Naive thymus-derived CD8-positive, alpha-beta T cell (primary cell): ENCODE measurements around the gene ZNF107. TPM values are rescaled to one million over a fixed set of nuclear protein-coding genes. Genes with fewer than 3 reads are reported as not detected.
A peak's percentile ranks its signal among the peaks of the same experiment; 100 is the strongest.
"Not testable (repeated sequence)": the region's sequence is repeated elsewhere in the genome, so short reads cannot be mapped to it uniquely, and the experiment has no call there.

Experiments
- ATAC-seq, 2 donors: fragments of 150-1000 bp; cut with Tn5 transposase in 1 of 2; sonication (Bioruptor Pico), chemical (Tn5 transposase) in 1 of 2; 1 replicate in 1 of 2; 2 replicates in 1 of 2; pipeline ENCODE4 v1.10.0; 2021; ENCODE audit warnings: mild to moderate bottlenecking in 2 of 2, moderate library complexity in 2 of 2
- POLR2A ChIA-PET: fragments of 350-600 bp; sonication (Branson Sonifier 250); formaldehyde crosslinking; loops from one replicate; lab custom pipeline; 2021; ENCODE audit warnings: antibody characterized with exemption; lab: Charles Lee
- DNase-seq, 10 donors: peaks; one replicate each; pipeline versions ENCODE4 v3.0.0 to v3.0.0-alpha.2; 2020 to 2022
- H3K27ac Mint-ChIP-seq, 10 donors: one replicate each; pipeline ENCODE4 v1.8.0; 2020 to 2022; ENCODE audit warnings: mild to moderate bottlenecking in 10 of 10, mixed read lengths in 10 of 10, moderate library complexity in 4 of 10, inconsistent platforms in 1 of 10
- H3K27me3 Mint-ChIP-seq, 5 donors: one replicate each; pipeline ENCODE4 v1.8.0; 2021 to 2022; ENCODE audit warnings: mixed read lengths in 5 of 5
- H3K36me3 Mint-ChIP-seq, 3 donors: one replicate each; pipeline ENCODE4 v1.8.0; 2020 to 2022; ENCODE audit warnings: mixed read lengths in 3 of 3, mild to moderate bottlenecking in 2 of 3, inconsistent platforms in 1 of 3
- H3K4me1 Mint-ChIP-seq, 4 donors: one replicate each; pipeline ENCODE4 v1.8.0; 2021 to 2022; ENCODE audit warnings: mixed read lengths in 4 of 4
- H3K4me3 Mint-ChIP-seq, 10 donors: one replicate each; pipeline ENCODE4 v1.8.0; 2020 to 2022; ENCODE audit warnings: mild to moderate bottlenecking in 10 of 10, mixed read lengths in 10 of 10, moderate library complexity in 6 of 10, inconsistent platforms in 1 of 10
- H3K9me3 Mint-ChIP-seq, 9 donors: one replicate each; pipeline ENCODE4 v1.8.0; 2020 to 2022; ENCODE audit warnings: mixed read lengths in 9 of 9, mild to moderate bottlenecking in 3 of 9, inconsistent platforms in 1 of 9, moderate library complexity in 1 of 9
- polyA plus RNA-seq, 3 donors: library from polyadenylated mRNA; unstranded; fragments of 300-500 nt; fragmentation: Illumina TruSeq; gene quantifications; one replicate each; pipeline ENCODE4 v1.2.3, GENCODE V29; 2021
- total RNA-seq, 8 experiments: library from RNA in 2 of 8; stranded (reverse) in 2 of 8; gene quantifications; one replicate each; pipeline ENCODE4 v1.2.3 and lab custom pipeline; 2021 to 2026

ZNF107 gene
- total and polyA plus RNA-seq, 5 experiments from 2014 or later = 9.7 to 33.6 (median 12.8) TPM

- H3K27me3 Mint-ChIP-seq = no peaks in the 10 kb centered on the region
- no peak overlapping the region for H3K4me3 Mint-ChIP-seq
- DNase-seq (no peak), ATAC-seq (no peak)
- peaks cover 39 to 77% (median 65%) of the 10 kb centered on the region in 3 donors for H3K36me3 Mint-ChIP-seq
- peak overlapping the region in 6 of 10 donors; percentile 0 to 68 (median 34) for H3K27ac Mint-ChIP-seq
- H3K9me3 Mint-ChIP-seq = peaks cover 0 to 54% (median 6%) of the 10 kb centered on the region in 9 donors
- POLR2A ChIA-PET = no interaction called here
- peaks cover 10 to 47% (median 23%) of the 10 kb centered on the region in 4 donors for H3K4me1 Mint-ChIP-seq
Observed at GRCh38 chr7:64691831-64692230, 25.9 kb downstream of the ZNF107 start.

- H3K4me3 Mint-ChIP-seq, H3K27me3 Mint-ChIP-seq, ATAC-seq, H3K4me1 Mint-ChIP-seq, POLR2A ChIA-PET, DNase-seq, H3K27ac Mint-ChIP-seq: not testable (repeated sequence)
- peaks cover 20 to 70% (median 68%) of the 10 kb centered on the region in 3 donors for H3K36me3 Mint-ChIP-seq
- H3K9me3 Mint-ChIP-seq = peaks cover 0 to 70% (median 11%) of the 10 kb centered on the region in 9 donors
Observed at GRCh38 chr7:64697863-64698262, 31.9 kb downstream of the ZNF107 start.

GRCh38 chr7:64706625-64707292 lies 40.8 kb downstream of the ZNF107 start:
- peaks cover 22 to 59% (median 41%) of the 10 kb centered on the region in 3 donors for H3K36me3 Mint-ChIP-seq
- H3K4me3 Mint-ChIP-seq = no peak overlapping the region

GRCh38 chr7:64717896-64718295 lies 52.0 kb downstream of the ZNF107 start:
- ATAC-seq, H3K27ac Mint-ChIP-seq, H3K4me3 Mint-ChIP-seq: not testable (repeated sequence)

More at GRCh38 chr7:64706625-64707292, 40.8 kb downstream of the ZNF107 start:
- Mint-ChIP-seq H3K9me3 (peaks cover 0 to 90% (median 31%) of the 10 kb centered on the region in 9 donors), H3K4me1 (no peaks in the 10 kb centered on the region), H3K27me3 (no peaks in the 10 kb centered on the region), H3K27ac (no peak overlapping the region)
- ATAC-seq (no peak), DNase-seq (no peak)
- POLR2A ChIA-PET = interaction anchor here (0.6 kb wide), 1 partner anchor 388 kb away, joined by 5 read pairs; no protein-coding TSS in a partner anchor

GRCh38 chr7:64729089-64729848 lies 63.3 kb downstream of the ZNF107 start:
- H3K9me3 Mint-ChIP-seq = peaks cover 0 to 82% (median 45%) of the 10 kb centered on the region in 9 donors
- ATAC-seq (no peak), DNase-seq (no peak)
- POLR2A ChIA-PET = no interaction called here
- no peak overlapping the region for H3K27ac Mint-ChIP-seq
- no peaks in the 10 kb centered on the region for H3K4me1 Mint-ChIP-seq
- peaks cover 0 to 49% (median 25%) of the 10 kb centered on the region in 3 donors for H3K36me3 Mint-ChIP-seq
- no peak overlapping the region for H3K4me3 Mint-ChIP-seq
- H3K27me3 Mint-ChIP-seq = peaks cover 0 to 4% (median 0%) of the 10 kb centered on the region in 5 donors

More at GRCh38 chr7:64717896-64718295, 52.0 kb downstream of the ZNF107 start:
- H3K27me3 Mint-ChIP-seq, DNase-seq, H3K4me1 Mint-ChIP-seq, POLR2A ChIA-PET: not testable (repeated sequence)
- peaks cover 0 to 16% (median 12%) of the 10 kb centered on the region in 3 donors for H3K36me3 Mint-ChIP-seq
- peaks cover 0 to 66% (median 19%) of the 10 kb centered on the region in 9 donors for H3K9me3 Mint-ChIP-seq

GRCh38 chr7:64733550-64734240 lies 67.8 kb downstream of the ZNF107 start:
- H3K4me3 Mint-ChIP-seq = no peak overlapping the region
- no peak overlapping the region for H3K27ac Mint-ChIP-seq
- ATAC-seq (no peak), DNase-seq (no peak)
- H3K36me3 Mint-ChIP-seq = peaks cover 0 to 27% (median 8%) of the 10 kb centered on the region in 3 donors
- no peaks in the 10 kb centered on the region for H3K4me1 Mint-ChIP-seq
- H3K9me3 Mint-ChIP-seq = peaks cover 0 to 64% (median 22%) of the 10 kb centered on the region in 9 donors
- POLR2A ChIA-PET = no interaction called here
- H3K27me3 Mint-ChIP-seq = no peaks in the 10 kb centered on the region

GRCh38 chr7:64736575-64736974 lies 70.6 kb downstream of the ZNF107 start:
- Mint-ChIP-seq H3K9me3 (peaks cover 0 to 47% (median 10%) of the 10 kb centered on the region in 9 donors), H3K4me1 (no peaks in the 10 kb centered on the region), H3K27me3 (no peaks in the 10 kb centered on the region), H3K27ac (no peak overlapping the region), H3K4me3 (no peak overlapping the region), H3K36me3 (peaks cover 0 to 16% (median 0%) of the 10 kb centered on the region in 3 donors)
- POLR2A ChIA-PET = no interaction called here
- no peak for ATAC-seq
- no peak for DNase-seq

GRCh38 chr7:64738403-64738802 lies 72.5 kb downstream of the ZNF107 start:
- H3K4me3 Mint-ChIP-seq, H3K27me3 Mint-ChIP-seq, DNase-seq, POLR2A ChIA-PET, ATAC-seq, H3K4me1 Mint-ChIP-seq, H3K27ac Mint-ChIP-seq: not testable (repeated sequence)
- Mint-ChIP-seq H3K9me3 (peaks cover 0 to 56% (median 10%) of the 10 kb centered on the region in 9 donors), H3K36me3 (peaks cover 0 to 23% (median 0%) of the 10 kb centered on the region in 3 donors)

GRCh38 chr7:64738953-64739352 lies 73.0 kb downstream of the ZNF107 start:
- DNase-seq, POLR2A ChIA-PET, H3K27ac Mint-ChIP-seq, H3K4me3 Mint-ChIP-seq, H3K4me1 Mint-ChIP-seq, ATAC-seq, H3K27me3 Mint-ChIP-seq: not testable (repeated sequence)
- Mint-ChIP-seq H3K9me3 (peaks cover 0 to 51% (median 10%) of the 10 kb centered on the region in 9 donors), H3K36me3 (peaks cover 0 to 19% (median 0%) of the 10 kb centered on the region in 3 donors)

- no peaks in the 10 kb centered on the region for H3K27me3 Mint-ChIP-seq
- POLR2A ChIA-PET = no interaction called here
- ATAC-seq = no peak
- DNase-seq = no peak
- H3K27ac Mint-ChIP-seq = no peak overlapping the region
- peaks cover 0 to 21% (median 0%) of the 10 kb centered on the region in 3 donors for H3K36me3 Mint-ChIP-seq
- H3K9me3 Mint-ChIP-seq = peaks cover 0 to 49% (median 12%) of the 10 kb centered on the region in 9 donors
- H3K4me1 Mint-ChIP-seq = no peaks in the 10 kb centered on the region
- H3K4me3 Mint-ChIP-seq = no peak overlapping the region
Observed at GRCh38 chr7:64744680-64745079, 78.7 kb downstream of the ZNF107 start.

- ATAC-seq (no peak), DNase-seq (no peak)
- Mint-ChIP-seq H3K4me1 (no peaks in the 10 kb centered on the region), H3K36me3 (peaks cover 0 to 15% (median 0%) of the 10 kb centered on the region in 3 donors), H3K9me3 (peaks cover 0 to 39% (median 11%) of the 10 kb centered on the region in 9 donors), H3K27ac (no peak overlapping the region), H3K4me3 (no peak overlapping the region), H3K27me3 (no peaks in the 10 kb centered on the region)
- POLR2A ChIA-PET = no interaction called here
Observed at GRCh38 chr7:64747802-64748201, 81.9 kb downstream of the ZNF107 start.

- Mint-ChIP-seq H3K4me3 (no peak overlapping the region), H3K4me1 (no peaks in the 10 kb centered on the region), H3K9me3 (peaks cover 0 to 21% (median 4%) of the 10 kb centered on the region in 9 donors), H3K36me3 (peaks cover 0 to 11% (median 0%) of the 10 kb centered on the region in 3 donors), H3K27ac (no peak overlapping the region), H3K27me3 (no peaks in the 10 kb centered on the region)
- POLR2A ChIA-PET = no interaction called here
- DNase-seq (no peak), ATAC-seq (no peak)
Observed at GRCh38 chr7:64753032-64753431, 87.1 kb downstream of the ZNF107 start.
